Adipose tissue (tissue), 3 donors: ENCODE data around the gene GPC6. TPM values are rescaled to one million over a fixed set of nuclear protein-coding genes. Genes with fewer than 3 reads are reported as not detected.

ENCODE experiments used
- H3K27ac ChIP-seq: one replicate; pipeline ENCODE4 v1.5.1; 2013; ENCODE audit warnings: low read depth, low read length
- WGBS, 3 donors: extraction: QIAGEN DNeasy Blood & Tissue Kit; methylation state at CpG; one replicate each; pipeline ENCODE4 v1.1.7; 2013; 5-methylcytosine and 5-hydroxymethylcytosine counted together
- polyA plus RNA-seq, 3 donors: library from polyadenylated mRNA; stranded (reverse); fragments of 200-250 nt; gene quantifications; one replicate each; pipeline ENCODE4 v1.2.3, GENCODE V29; 2013
- donor health status: healthy with polysubstance abuse.
- donor health status: Bipolar disorder and iron deficiency.
- donor health status: healthy.

The GPC6 gene
- polyA plus RNA-seq, 3 donors: 0.72 to 8.5 (median 5.8) TPM

GRCh38 chr13:94318418-94318817 is 1091.8 kb downstream of the GPC6 start:
- H3K27ac ChIP-seq: no peak overlapping the region
- WGBS, 3 donors: 68 to 74% (median 71%) methylated on average over 3 of the region's 3 CpGs

GRCh38 chr13:94319501-94319900 is 1092.9 kb downstream of the GPC6 start:
- H3K27ac ChIP-seq: no peak overlapping the region
- whole genome bisulfite sequencing, 3 donors: 90 to 96% (median 91%) methylated on average over 2 of the region's 2 CpGs

GRCh38 chr13:94322925-94323763 is 1096.5 kb downstream of the GPC6 start:
- WGBS, 3 donors: 72 to 93% (median 76%) methylated on average over 6 of the region's 6 CpGs

GRCh38 chr13:94323764-94324758 is 1097.5 kb downstream of the GPC6 start:
- H3K27ac ChIP-seq: no peak overlapping the region
- WGBS, 3 donors: 69 to 84% (median 75%) methylated on average over 10 of the region's 10 CpGs

More at GRCh38 chr13:94322925-94323763, 1096.5 kb downstream of the GPC6 start:
- no peak overlapping the region for H3K27ac ChIP-seq

GRCh38 chr13:94324767-94325540 is 1098.3 kb downstream of the GPC6 start:
- H3K27ac ChIP-seq: no peak overlapping the region

GRCh38 chr13:94325650-94326049 is 1099.0 kb downstream of the GPC6 start:
- H3K27ac ChIP-seq: no peak overlapping the region
- 68 to 81% (median 75%) methylated on average over 6 of the region's 6 CpGs for WGBS, 3 donors

More at GRCh38 chr13:94324767-94325540, 1098.3 kb downstream of the GPC6 start:
- 71 to 79% (median 75%) methylated on average over 14 of the region's 14 CpGs for WGBS, 3 donors

- WGBS, 3 donors: 42 to 58% (median 52%) methylated on average over 6 of the region's 6 CpGs
- H3K27ac ChIP-seq: no peak overlapping the region
These were observed 1100.7 kb downstream of the GPC6 start for GRCh38 chr13:94327318-94327717.

- H3K27ac ChIP-seq: no peak overlapping the region
- WGBS, 3 donors: 76 to 91% (median 90%) methylated on average over 13 of the region's 13 CpGs
These were observed 1101.9 kb downstream of the GPC6 start for GRCh38 chr13:94328381-94329041.

- 53 to 74% (median 60%) methylated on average over 7 of the region's 7 CpGs for WGBS, 3 donors
- no peak overlapping the region for H3K27ac ChIP-seq
These were observed 1102.7 kb downstream of the GPC6 start for GRCh38 chr13:94329277-94329676.

GRCh38 chr13:94329754-94330551 is 1103.3 kb downstream of the GPC6 start:
- 41 to 46% (median 43%) methylated on average over 7 of the region's 7 CpGs for WGBS, 3 donors
- no peak overlapping the region for H3K27ac ChIP-seq

- no peak overlapping the region for H3K27ac ChIP-seq
- WGBS, 3 donors: 79 to 88% (median 82%) methylated on average over 3 of the region's 3 CpGs
These were observed 1104.0 kb downstream of the GPC6 start for GRCh38 chr13:94330552-94331071.

- no peak overlapping the region for H3K27ac ChIP-seq
- WGBS, 3 donors: 88 to 91% (median 90%) methylated on average over 3 of the region's 3 CpGs
These were observed 1104.7 kb downstream of the GPC6 start for GRCh38 chr13:94331281-94331680.

- no peak overlapping the region for H3K27ac ChIP-seq
- WGBS, 3 donors: 73 to 79% (median 75%) methylated on average over 10 of the region's 10 CpGs
These were observed 1105.9 kb downstream of the GPC6 start for GRCh38 chr13:94332359-94333096.

- H3K27ac ChIP-seq: no peak overlapping the region
- 82 to 89% (median 85%) methylated on average over 4 of the region's 4 CpGs for WGBS, 3 donors
These were observed 1106.7 kb downstream of the GPC6 start for GRCh38 chr13:94333131-94333820.

GRCh38 chr13:94335761-94336526 is 1109.3 kb downstream of the GPC6 start:
- H3K27ac ChIP-seq: no peak overlapping the region
- 73 to 82% (median 78%) methylated on average over 5 of the region's 5 CpGs for WGBS, 3 donors
